GM12878 (cell line): ENCODE data around the gene L1CAM. TPM values are rescaled to one million over a fixed set of nuclear protein-coding genes. Genes with fewer than 3 reads are reported as not detected.

Source experiments
- ASH2L ChIP-seq: fragments of 300-600, 200-600 bp; sonication (generic); IDR thresholded peaks from 2 replicates; pipeline ENCODE4 v1.6.1; 2017; ENCODE audit warnings: low read depth, mild to moderate bottlenecking, borderline replicate concordance
- ATF2 ChIP-seq: IDR thresholded peaks from 2 replicates; pipeline ENCODE4 v1.6.1; 2012; ENCODE audit warnings: low read length, inconsistent platforms
- CBX3 ChIP-seq: fragments of 200-600 bp; sonication (generic); IDR thresholded peaks from 2 replicates; pipeline ENCODE4 v1.6.1; 2016; ENCODE audit warnings: low read depth, borderline replicate concordance
- CEBPZ ChIP-seq: fragments of 150-350 bp; IDR thresholded peaks from 2 replicates; pipeline ENCODE4 v1.6.1; 2016; ENCODE audit warnings: low read depth, low read length
- CREM ChIP-seq: IDR thresholded peaks from 2 replicates; pipeline ENCODE4 v1.6.1; 2014; ENCODE audit warnings: antibody characterized with exemption, low read depth
- EP300 ChIP-seq, 2 experiments: fragments of 150-350 bp in 1 of 2; IDR thresholded peaks; 2 replicates each; pipeline ENCODE4 v1.6.1; 2011 to 2012; ENCODE audit warnings: low read depth in 2 of 2, low read length in 2 of 2, borderline replicate concordance in 1 of 2, improper control_type of control experiment in 1 of 2, inconsistent platforms in 1 of 2; ENCODE audit not compliant: control insufficient read depth in 1 of 2
- ETV6 ChIP-seq, 2 experiments: fragments of 450-650 bp in 1 of 2; IDR thresholded peaks in 1 of 2; conservative IDR thresholded peaks in 1 of 2; 2 replicates each; pipeline ENCODE4 v1.6.1; 2014; ENCODE audit warnings: antibody characterized with exemption in 1 of 2, borderline replicate concordance in 1 of 2, low read depth in 1 of 2, mild to moderate bottlenecking in 1 of 2, moderate library complexity in 1 of 2
- RELA ChIP-seq: fragments of 450-650 bp; IDR thresholded peaks from 2 replicates; pipeline ENCODE4 v1.8.0; 2014; ENCODE audit warnings: borderline replicate concordance; ENCODE audit not compliant: partially characterized antibody
- RFX5 ChIP-seq: IDR thresholded peaks from 2 replicates; pipeline ENCODE4 v1.6.1; 2011; ENCODE audit warnings: low read depth, low read length, improper control_type of control experiment
- SMAD5 ChIP-seq: IDR thresholded peaks from 2 replicates; pipeline ENCODE4 v1.6.1; 2016; ENCODE audit warnings: antibody characterized with exemption, low read depth
- TCF3 ChIP-seq: IDR thresholded peaks from 2 replicates; pipeline ENCODE4 v1.6.1; 2012; ENCODE audit warnings: low read depth, mild to moderate bottlenecking, low read length, borderline replicate concordance; ENCODE audit not compliant: insufficient read depth
- polyA plus RNA-seq, 11 experiments: library from polyadenylated mRNA; depleted of rRNA in 4 of 11; unstranded in 6 of 11; stranded (reverse) in 5 of 11; fragments of >200 nt; fragmentation: Nextera tagmentation in 4 of 11; fragmentation: Illumina TruSeq in 1 of 11; extraction: Ambion mirVana in 4 of 11; extraction: Trizol in 1 of 11; gene quantifications; 1 replicate in 1 of 11; 2 replicates in 10 of 11; pipeline versions ENCODE4 v1.2.1 to v1.2.3, GENCODE V29; 2011 to 2016; ENCODE audit warnings: inconsistent platforms in 2 of 11, missing spikeins in 2 of 11, low read depth in 1 of 11
- total RNA-seq, 4 experiments: library from RNA; depleted of rRNA in 3 of 4; stranded (reverse); fragments of >200 nt in 3 of 4; fragmentation: Illumina TruSeq in 1 of 4; extraction: Trizol in 1 of 4; gene quantifications; 2 replicates each; pipeline versions ENCODE4 v1.2.1 to v1.2.3, GENCODE V29; 2013 to 2021

L1CAM gene
- total and polyA plus RNA-seq, 10 of the 15 experiments (the other 5 are each of a cell fraction or from before 2014, with no cell fraction given), result 0.01 to 0.64 (median 0.09) TPM; not detected in 5

- TF ChIP-seq RELA, result no peak
- no peak for TF ChIP-seq CREM
- no peak for TF ChIP-seq ATF2
- no peak for TF ChIP-seq EP300 (IDR thresholded peaks at IDR 0.05; ENCODE audit: borderline replicate concordance in 1 of 2, control insufficient read depth in 1 of 2, low read depth in 2 of 2, low read length in 2 of 2)
- no peak for TF ChIP-seq RFX5
- TF ChIP-seq ETV6 (conservative IDR thresholded peaks at IDR 0.05 in 1 of 2, IDR thresholded peaks at IDR 0.05 in 1 of 2; ENCODE audit: borderline replicate concordance in 1 of 2, low read depth in 1 of 2), result no peak
- TF ChIP-seq TCF3, result no peak
- no peak for TF ChIP-seq CBX3
- no peak for TF ChIP-seq CEBPZ
- no peak for TF ChIP-seq SMAD5
- TF ChIP-seq ASH2L, result no peak
Measured at GRCh38 chrX:153861151-153861550, 24.8 kb downstream of the L1CAM start (continued).
